Thymus (tissue), 11 donors: Measurements from ENCODE around the gene MBP. TPM values are rescaled to one million over a fixed set of nuclear protein-coding genes. Genes with fewer than 3 reads are reported as not detected.
A peak's percentile ranks its signal among the peaks of the same experiment; 100 is the strongest.

Experiments
- DNase-seq, 9 donors: peaks; one replicate each; pipeline ENCODE4 v3.0.0-alpha.2; 2013; ENCODE audit warnings: low spot score in 9 of 9, low read depth in 6 of 9, missing footprints in 1 of 9
- H3K27ac ChIP-seq, 2 donors: one replicate each; pipeline ENCODE4 v1.5.1; 2013; ENCODE audit warnings: control low read depth in 1 of 2, low read depth in 1 of 2, low read length in 1 of 2, mild to moderate bottlenecking in 1 of 2, moderate library complexity in 1 of 2
- H3K27me3 ChIP-seq, 2 donors: one replicate each; pipeline ENCODE4 v1.5.1; 2013; ENCODE audit warnings: low read length in 1 of 2; ENCODE audit not compliant: control insufficient read depth in 2 of 2, insufficient read depth in 1 of 2
- H3K36me3 ChIP-seq, 2 donors: one replicate each; pipeline ENCODE4 v1.5.1; 2013; ENCODE audit warnings: low read length in 1 of 2, mild to moderate bottlenecking in 1 of 2, moderate library complexity in 1 of 2; ENCODE audit not compliant: control insufficient read depth in 2 of 2, insufficient read depth in 2 of 2
- H3K4me1 ChIP-seq, 2 donors: one replicate each; pipeline ENCODE4 v1.5.1; 2013; ENCODE audit warnings: low read length in 2 of 2; ENCODE audit not compliant: control insufficient read depth in 2 of 2, insufficient read depth in 2 of 2
- H3K4me3 ChIP-seq, 2 donors: one replicate each; pipeline ENCODE4 v1.5.1; 2013; ENCODE audit warnings: low read length in 2 of 2, control low read depth in 1 of 2, mild to moderate bottlenecking in 1 of 2
- H3K9me3 ChIP-seq, 2 donors: one replicate each; pipeline ENCODE4 v1.5.1; 2013; ENCODE audit warnings: low read length in 1 of 2, mild to moderate bottlenecking in 1 of 2; ENCODE audit not compliant: control insufficient read depth in 2 of 2, insufficient read depth in 1 of 2
- WGBS: extraction: QIAGEN DNeasy Blood & Tissue Kit; methylation state at CpG from one replicate; pipeline ENCODE4 v1.1.7; 2013; 5-methylcytosine and 5-hydroxymethylcytosine counted together
- polyA plus RNA-seq: library from polyadenylated mRNA; stranded (reverse); fragments of 200-250 nt; gene quantifications from one replicate; pipeline ENCODE4 v1.2.3, GENCODE V29; 2013
- total RNA-seq: library from RNA; stranded (reverse); fragments of 120-200 nt; gene quantifications from one replicate; pipeline ENCODE4 v1.2.4, GENCODE V29; 2013
- donor health status: healthy.

Gene MBP
- total and polyA plus RNA-seq, 2 donors, result 16.1 to 16.3 TPM

DNA sequence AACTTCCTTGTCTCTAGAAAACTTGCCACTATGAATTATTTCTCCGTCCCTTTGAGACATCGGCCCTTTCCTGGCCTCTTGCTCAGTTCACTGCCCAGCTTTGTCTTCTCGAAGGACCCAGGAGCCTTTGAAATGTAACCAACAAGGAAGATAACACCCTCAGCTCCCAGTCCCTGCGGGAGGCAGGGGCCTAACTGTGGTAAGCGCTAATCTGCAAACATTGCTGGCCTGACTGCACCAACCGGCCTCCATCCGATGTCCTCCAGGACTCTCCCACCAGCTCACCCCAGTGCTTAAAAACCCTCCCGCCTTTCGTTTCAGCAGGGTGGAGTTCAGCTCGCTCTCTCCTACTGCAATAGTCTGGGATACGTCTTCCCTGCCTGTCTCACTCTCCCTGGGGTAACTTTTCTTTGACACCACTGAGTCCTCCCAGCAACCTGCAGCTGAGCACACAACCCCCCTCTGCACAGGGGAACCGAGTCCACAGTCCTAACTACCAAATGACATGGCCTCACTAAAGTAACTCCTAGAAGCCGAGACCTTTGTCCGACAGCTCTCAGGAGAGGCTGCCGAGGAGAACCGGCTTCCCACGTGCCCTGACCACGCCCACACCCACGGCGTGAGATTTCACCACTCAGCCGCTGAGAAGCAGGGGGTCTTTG lies 76.1 kb downstream of the MBP start:
- no peak overlapping the region for H3K4me3 ChIP-seq
- 80% methylated on average over 21 of the region's 21 CpGs for WGBS
- no peaks in the 10 kb centered on the region for H3K9me3 ChIP-seq
- H3K4me1 ChIP-seq, result peaks cover 3 to 63% of the 10 kb centered on the region in 2 donors
- H3K27ac ChIP-seq, result peak overlapping the region; percentile 10 to 64
- no peak for DNase-seq
- peaks cover 3 to 54% of the 10 kb centered on the region in 2 donors for H3K27me3 ChIP-seq
- no peaks in the 10 kb centered on the region for H3K36me3 ChIP-seq

GRCh38 chr18:77055429-77056300 lies 76.9 kb downstream of the MBP start:
- 59% methylated on average over 15 of the region's 15 CpGs for WGBS

DNA sequence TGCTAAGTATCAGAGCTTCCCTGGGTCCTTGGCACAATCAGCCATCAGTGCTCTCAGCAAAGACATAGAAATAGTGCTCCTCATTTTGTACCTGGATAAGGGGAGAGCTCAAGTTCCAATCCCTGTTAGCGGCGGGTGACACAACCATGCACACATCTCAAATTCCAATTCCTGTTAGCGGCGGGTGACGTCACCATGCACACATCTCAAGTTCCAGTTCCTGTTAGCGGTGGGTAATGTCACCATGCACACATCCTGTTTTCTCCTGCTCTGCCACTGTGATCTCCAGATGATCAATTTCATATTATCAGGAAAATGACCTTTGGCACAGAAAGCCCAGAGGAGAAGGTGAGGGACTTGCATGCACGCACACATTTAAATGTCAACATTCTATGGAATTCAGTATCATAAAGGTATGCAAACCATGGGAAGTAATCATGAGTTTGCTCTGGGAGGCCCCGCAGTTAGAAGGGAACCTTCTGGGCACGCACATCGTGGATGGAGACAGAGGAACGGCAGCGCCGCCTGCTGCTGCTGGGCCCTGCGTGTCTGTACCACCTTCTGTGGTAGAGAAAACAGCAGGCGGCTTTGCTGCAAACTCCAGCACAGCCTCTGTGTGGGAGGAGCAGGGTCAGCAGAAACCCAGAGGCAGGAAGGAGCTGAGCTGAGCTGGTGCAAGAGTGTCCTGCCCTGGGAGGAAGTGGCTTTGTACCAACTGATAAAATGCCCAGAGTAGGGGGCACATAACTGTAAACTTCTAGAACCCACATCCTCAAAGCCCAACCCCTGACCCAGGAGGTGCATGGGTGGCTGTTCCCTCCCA lies 77.8 kb downstream of the MBP start:
- Histone ChIP-seq H3K4me1 (peaks cover 3 to 54% of the 10 kb centered on the region in 2 donors), H3K27ac (peak overlapping the region; percentile 78 to 80), H3K36me3 (no peaks in the 10 kb centered on the region), H3K27me3 (peaks cover 3 to 45% of the 10 kb centered on the region in 2 donors), H3K4me3 (no peak overlapping the region), H3K9me3 (no peaks in the 10 kb centered on the region)
- DNase-seq, result peak in 5 of 9 donors; percentile 50 to 82 (median 60)
- 13% methylated on average over 15 of the region's 15 CpGs for WGBS

More at GRCh38 chr18:77055429-77056300, 76.9 kb downstream of the MBP start:
- Histone ChIP-seq H3K9me3 (no peaks in the 10 kb centered on the region), H3K4me1 (peaks cover 3 to 57% of the 10 kb centered on the region in 2 donors), H3K36me3 (no peaks in the 10 kb centered on the region), H3K27me3 (peaks cover 3 to 50% of the 10 kb centered on the region in 2 donors), H3K4me3 (no peak overlapping the region), H3K27ac (peak overlapping the region; percentile 78 to 80)
- DNase-seq, result peak in 1 of 9 donors; percentile 26

GRCh38 chr18:77054288-77054605 lies 78.3 kb downstream of the MBP start:
- Histone ChIP-seq H3K4me1 (peaks cover 3 to 53% of the 10 kb centered on the region in 2 donors), H3K27me3 (peaks cover 0 to 44% of the 10 kb centered on the region in 2 donors), H3K36me3 (no peaks in the 10 kb centered on the region), H3K4me3 (no peak overlapping the region), H3K27ac (peak overlapping the region; percentile 61 to 78), H3K9me3 (no peaks in the 10 kb centered on the region)
- WGBS, result 43% methylated on average over 6 of the region's 6 CpGs
- peak in 1 of 9 donors; percentile 33 for DNase-seq

DNA sequence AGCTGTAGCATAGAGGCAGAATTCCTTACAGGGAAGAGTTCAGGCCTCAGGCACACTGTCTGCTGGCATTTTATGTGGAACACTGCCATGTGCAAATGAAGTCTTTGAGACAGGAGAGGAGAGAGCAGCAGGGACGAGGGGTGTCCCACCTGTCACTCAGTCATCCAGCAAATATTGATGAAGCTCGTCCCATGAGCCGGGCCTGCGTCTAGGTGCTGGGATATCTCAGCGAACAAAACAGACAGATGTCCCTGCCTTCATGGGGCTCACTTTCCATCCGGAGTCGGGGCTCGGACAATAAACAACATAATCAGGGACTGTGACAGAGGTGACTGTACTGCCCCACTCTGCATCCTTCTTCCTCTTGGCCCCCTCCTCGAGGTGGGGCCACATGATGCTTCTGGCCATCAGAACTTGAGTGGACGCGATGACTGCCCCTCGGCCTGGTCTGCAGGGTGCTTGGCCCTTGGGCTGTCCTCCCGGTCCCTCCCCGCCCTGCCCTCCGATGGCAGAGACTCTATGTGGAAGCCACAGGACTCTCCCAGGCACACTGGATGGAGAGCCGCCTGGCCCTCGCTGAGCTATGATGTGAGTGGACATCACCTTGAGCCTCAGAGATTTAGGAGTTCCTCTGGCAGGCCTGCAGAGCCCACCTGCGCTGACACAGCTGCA lies 78.8 kb downstream of the MBP start:
- Histone ChIP-seq H3K27ac (peak overlapping the region; percentile 61 to 78), H3K4me1 (peaks cover 3 to 53% of the 10 kb centered on the region in 2 donors), H3K4me3 (no peak overlapping the region), H3K36me3 (no peaks in the 10 kb centered on the region), H3K27me3 (peaks cover 0 to 44% of the 10 kb centered on the region in 2 donors), H3K9me3 (no peaks in the 10 kb centered on the region)
- 91% methylated on average over 18 of the region's 18 CpGs for WGBS
- no peak for DNase-seq

DNA sequence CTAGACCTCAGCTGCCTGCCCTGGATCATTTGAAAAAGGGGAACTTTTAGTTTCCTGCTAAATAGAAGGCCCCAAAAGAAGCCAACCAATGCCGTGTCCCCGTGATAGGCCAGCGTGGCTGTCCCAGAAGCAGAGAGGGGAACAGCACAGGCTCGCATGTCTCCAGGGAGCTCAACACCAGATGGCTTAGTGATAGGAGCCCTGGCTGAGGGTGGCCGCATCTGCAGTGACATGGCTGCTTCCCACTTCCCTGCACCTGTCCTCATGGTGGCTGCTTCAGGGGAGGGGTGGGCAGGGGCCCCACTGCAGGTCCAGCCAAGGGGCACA lies 79.6 kb downstream of the MBP start:
- Histone ChIP-seq H3K27me3 (peaks cover 0 to 42% of the 10 kb centered on the region in 2 donors), H3K4me3 (no peak overlapping the region), H3K36me3 (no peaks in the 10 kb centered on the region), H3K27ac (no peak overlapping the region), H3K4me1 (peaks cover 3 to 53% of the 10 kb centered on the region in 2 donors), H3K9me3 (no peaks in the 10 kb centered on the region)
- 18% methylated on average over 5 of the region's 5 CpGs for WGBS
- DNase-seq, result peak in 1 of 9 donors; percentile 37

DNA sequence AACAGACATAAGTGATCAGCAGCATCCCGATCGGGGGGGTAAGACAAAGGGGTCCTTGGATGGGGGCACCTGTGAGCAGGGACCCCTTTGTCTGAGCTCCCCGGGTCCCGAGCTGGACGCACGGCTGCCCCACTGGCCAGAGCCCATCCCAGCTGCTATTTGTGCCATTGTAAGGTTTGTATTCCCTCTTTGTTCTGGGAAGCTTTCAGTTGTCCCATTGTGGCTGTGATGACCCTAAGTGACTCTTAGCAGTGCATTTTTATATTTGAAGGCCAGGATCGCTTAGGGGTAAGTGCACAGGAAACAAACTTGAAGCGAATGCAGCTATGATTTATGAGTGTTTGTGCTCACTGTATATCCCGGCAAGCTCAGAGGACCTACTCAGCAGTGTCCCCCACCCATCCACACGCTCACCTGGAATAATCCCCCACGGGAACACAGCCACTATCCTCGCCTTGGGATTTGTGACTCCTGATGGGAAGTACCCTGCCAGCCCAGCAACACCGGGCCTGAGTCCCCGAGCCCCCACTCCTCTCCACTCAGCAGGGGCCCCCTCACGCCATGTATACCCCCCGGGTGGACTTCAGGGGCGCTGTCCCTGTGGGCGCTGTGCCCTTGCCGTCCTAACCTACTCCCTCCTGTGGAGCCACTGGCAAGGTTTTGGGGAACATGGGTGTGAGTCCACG lies 80.1 kb downstream of the MBP start:
- Histone ChIP-seq H3K4me3 (no peak overlapping the region), H3K4me1 (peaks cover 3 to 53% of the 10 kb centered on the region in 2 donors), H3K9me3 (no peaks in the 10 kb centered on the region), H3K36me3 (no peaks in the 10 kb centered on the region), H3K27me3 (peaks cover 0 to 42% of the 10 kb centered on the region in 2 donors), H3K27ac (peak overlapping the region in 1 of 2 donors; percentile 8)
- DNase-seq, result no peak
- 67% methylated on average over 20 of the region's 20 CpGs for WGBS

- 98% methylated on average over 14 of the region's 14 CpGs for WGBS
- Histone ChIP-seq H3K9me3 (no peaks in the 10 kb centered on the region), H3K27ac (no peak overlapping the region), H3K4me1 (peaks cover 3 to 46% of the 10 kb centered on the region in 2 donors), H3K4me3 (no peak overlapping the region), H3K27me3 (peaks cover 0 to 41% of the 10 kb centered on the region in 2 donors), H3K36me3 (no peaks in the 10 kb centered on the region)
- DNase-seq, result no peak
Measured at GRCh38 chr18:77051581-77052296, 80.8 kb downstream of the MBP start.
